Stomach (tissue), 4 donors: ENCODE measurements around the gene FAM219A.

Experiments used
- CTCF ChIP-seq, 7 experiments: fragments of 450-650 bp in 4 of 7; fragments of 200-600 bp in 3 of 7; sonication (generic) in 3 of 7; IDR thresholded peaks; one replicate each; pipeline ENCODE4 v1.5.1; 2016 to 2019; ENCODE audit warnings: antibody characterized with exemption in 7 of 7, control low read depth in 2 of 7, mild to moderate bottlenecking in 1 of 7
- EP300 ChIP-seq: sonication (generic); formaldehyde crosslinking; IDR thresholded peaks from one replicate; pipeline ENCODE4 v1.6.1; 2017; ENCODE audit warnings: antibody characterized with exemption
- POLR2A ChIP-seq, 4 donors: fragments of 450-650 bp; IDR thresholded peaks; one replicate each; pipeline ENCODE4 v1.6.1; 2016; ENCODE audit warnings: antibody characterized with exemption in 4 of 4, control low read depth in 2 of 4, mild to moderate bottlenecking in 1 of 4, moderate library complexity in 1 of 4
- POLR2AphosphoS5 ChIP-seq, 3 donors: sonication (generic); formaldehyde crosslinking; IDR thresholded peaks; one replicate each; pipeline ENCODE4 v1.6.1; 2016; ENCODE audit warnings: antibody characterized with exemption in 3 of 3

GRCh38 chr9:34378376-34379060 lies 79.9 kb downstream of the FAM219A start:
- no peak for TF ChIP-seq POLR2A (IDR thresholded peaks at IDR 0.05)
- TF ChIP-seq CTCF (IDR thresholded peaks at IDR 0.05), result no peak
- TF ChIP-seq POLR2AphosphoS5 (IDR thresholded peaks at IDR 0.05), result no peak
- TF ChIP-seq EP300, result no peak
